K562 (cell line): ENCODE data around the gene ANKS1A. TPM values are rescaled to one million over a fixed set of nuclear protein-coding genes. Genes with fewer than 3 reads are reported as not detected.

Experiments used
- ATAC-seq: fragments of 200-7000 bp; cut with Tn5 transposase; 3 replicates; pipeline ENCODE4 v1.9.1; 2020; ENCODE audit warnings: moderate library complexity
- BruUV-seq: library from RNA; stranded (reverse); fragments of 400-500 nt; replicated peaks from 2 replicates; lab custom pipeline; 2021; lab: Mats Ljungman, UMichigan
- CTCF ChIA-PET: fragments of 300-600 bp; formaldehyde crosslinking; extraction: SDS; loops from one replicate; lab custom pipeline; 2021; ENCODE audit warnings: low intra/inter-chr PET ratio; lab: Yijun Ruan, JAX
- POLR2A ChIA-PET: fragments of 300-600, 350-650 bp; sonication (Branson Sonifier 250); formaldehyde crosslinking; extraction: SDS; loops from one replicate; lab custom pipeline; 2021; ENCODE audit warnings: antibody characterized with exemption, inconsistent platforms; lab: Yijun Ruan, JAX
- DNase-seq, 4 experiments: peaks; one replicate each; pipeline versions ENCODE4 v3.0.0 to v3.0.0-alpha.2; 2011 to 2018; ENCODE audit warnings: low spot score in 3 of 4, mixed read lengths in 3 of 4; ENCODE audit errors: extremely low read depth in 1 of 4
- FAIRE-seq: peaks from 2 replicates; lab custom pipeline; 2011; peaks lifted over from hg19 to GRCh38; lab: Jason Lieb, UNC
- H2AFZ ChIP-seq: 2 replicates; pipeline ENCODE4 v1.6.0; 2011; ENCODE audit warnings: low read depth, low read length, control low read depth, inconsistent platforms
- H3K27ac ChIP-seq: fragments of 200-600 bp; 3 replicates; pipeline ENCODE4 v1.8.0; 2011; ENCODE audit warnings: low read depth, mild to moderate bottlenecking, control low read depth, inconsistent platforms, low read length, moderate library complexity, mixed read lengths; ENCODE audit errors: extremely low read depth
- H3K27me3 ChIP-seq, 2 experiments: fragments of 300-600 bp in 1 of 2; 2 replicates in 1 of 2; 3 replicates in 1 of 2; pipeline versions ENCODE4 v1.6.0 to v1.8.0; 2011; ENCODE audit warnings: inconsistent platforms in 2 of 2, low read length in 2 of 2, mild to moderate bottlenecking in 1 of 2, mixed read lengths in 1 of 2, moderate library complexity in 1 of 2; ENCODE audit not compliant: control insufficient read depth in 2 of 2, insufficient read depth in 2 of 2
- H3K36me3 ChIP-seq: fragments of 300-600 bp; 3 replicates; pipeline ENCODE4 v1.8.0; 2011; ENCODE audit warnings: mild to moderate bottlenecking, low read length, inconsistent platforms; ENCODE audit not compliant: control insufficient read depth, insufficient read depth
- H3K4me1 ChIP-seq, 2 experiments: fragments of 200-600 bp in 1 of 2; replicated peaks in 1 of 2; 2 replicates in 1 of 2; 3 replicates in 1 of 2; pipeline versions ENCODE4 v1.5.1 to v1.8.0; 2011; ENCODE audit warnings: inconsistent platforms in 2 of 2, low read length in 2 of 2, mild to moderate bottlenecking in 1 of 2, mixed read lengths in 1 of 2, moderate library complexity in 1 of 2; ENCODE audit not compliant: control insufficient read depth in 2 of 2, insufficient read depth in 2 of 2
- H3K4me2 ChIP-seq: 2 replicates; pipeline ENCODE4 v1.6.1; 2011; ENCODE audit warnings: low read length, control low read depth, inconsistent platforms, mixed read lengths; ENCODE audit not compliant: insufficient read depth
- H3K4me3 ChIP-seq: fragments of 200-600 bp; sonication (generic), shearing (Covaris generic); 2 replicates; pipeline ENCODE4 v1.5.1; 2016; ENCODE audit warnings: control low read depth, inconsistent platforms
- H3K79me2 ChIP-seq: fragments of 200-600 bp; 3 replicates; pipeline ENCODE4 v1.8.0; 2011; ENCODE audit warnings: low read length, inconsistent platforms; ENCODE audit not compliant: control insufficient read depth, insufficient read depth
- H3K9ac ChIP-seq, 2 experiments: 2 replicates each; pipeline versions ENCODE4 v1.6.0 to v1.6.1; 2011; ENCODE audit warnings: low read depth in 2 of 2, low read length in 2 of 2, control low read depth in 1 of 2, inconsistent platforms in 1 of 2, mild to moderate bottlenecking in 1 of 2, mixed read lengths in 1 of 2; ENCODE audit not compliant: insufficient read depth in 1 of 2
- H3K9me1 ChIP-seq: one replicate; pipeline ENCODE4 v1.6.0; 2011; ENCODE audit warnings: inconsistent platforms, mild to moderate bottlenecking, low read length, moderate library complexity; ENCODE audit not compliant: control insufficient read depth, insufficient read depth
- H3K9me3 ChIP-seq: replicated peaks from 2 replicates; pipeline ENCODE4 v1.5.1; 2011; ENCODE audit warnings: low read depth, low read length, inconsistent platforms; ENCODE audit not compliant: control insufficient read depth, insufficient read depth
- H4K20me1 ChIP-seq: replicated peaks from 2 replicates; pipeline ENCODE4 v1.6.1; 2011; ENCODE audit warnings: low read length, inconsistent platforms, mixed read lengths; ENCODE audit not compliant: control insufficient read depth, insufficient read depth
- LEF1 ChIP-seq: fragments of 450-650 bp; IDR thresholded peaks from 2 replicates; pipeline ENCODE4 v1.6.1; 2016; ENCODE audit warnings: mild to moderate bottlenecking
- WGBS: fragments of 100-300 bp; shearing (Covaris generic); methylation state at CpG from one replicate; pipeline ENCODE4 v1.1.6; 2016; ENCODE audit warnings: low coverage, mixed read lengths; ENCODE audit not compliant: insufficient coverage; ENCODE audit errors: missing lambda C conversion rate; 5-methylcytosine and 5-hydroxymethylcytosine counted together
- in situ Hi-C: fragments of 300-500 bp; cut with MboI; formaldehyde crosslinking; loops from 4 replicates; pipeline ENCODE4 v1.15.0; 2018; ENCODE audit warnings: inconsistent platforms, mixed read lengths
- intact Hi-C: fragments of 100-400 bp; cut with micrococcal nuclease; formaldehyde crosslinking; loops from 2 replicates; pipeline ENCODE4 v1.14.2; 2022
- polyA plus RNA-seq, 8 experiments: library from polyadenylated mRNA; depleted of rRNA in 4 of 8; stranded (reverse) in 5 of 8; unstranded in 3 of 8; fragments of >200 nt; fragmentation: Nextera tagmentation in 2 of 8; fragmentation: Illumina TruSeq in 1 of 8; extraction: Ambion mirVana in 2 of 8; extraction: Trizol in 1 of 8; gene quantifications; 2 replicates each; pipeline versions ENCODE4 v1.2.1 to v1.2.3, GENCODE V29; 2011 to 2014; ENCODE audit warnings: inconsistent platforms in 1 of 8, missing spikeins in 1 of 8
- total RNA-seq, 7 experiments: library from RNA; depleted of rRNA in 6 of 7; stranded (reverse); fragments of >200 nt in 6 of 7; fragmentation: Illumina TruSeq in 2 of 7; extraction: Trizol in 2 of 7; gene quantifications; 2 replicates each; pipeline versions ENCODE4 v1.2.1 to v1.2.3, GENCODE V29; 2011 to 2021; ENCODE audit warnings: low replicate concordance in 1 of 7
- TF ChIP-seq, protein P1 (sequence below): fragments of 200-600 bp; sonication (generic); IDR thresholded peaks from one replicate; pipeline ENCODE4 v1.6.1; 2012; ENCODE audit warnings: mild to moderate bottlenecking, low read depth, low read length, inconsistent platforms

Gene ANKS1A
- total and polyA plus RNA-seq, 9 of the 15 experiments (the other 6 are each of a cell fraction or from before 2014, with no cell fraction given) = 1.1 to 13.8 (median 5.3) TPM

GRCh38 chr6:34964564-34964963 is 75.5 kb downstream of the ANKS1A start:
- CTCF ChIA-PET = no interaction called here
- WGBS = 69% methylated on average over 3 of the region's 3 CpGs
- no peak overlapping the region for H3K4me2 ChIP-seq
- no peak overlapping the region for H3K4me3 ChIP-seq
- no peaks in the 10 kb centered on the region for H3K27me3 ChIP-seq
- no peak overlapping the region for H2AFZ ChIP-seq
- H3K9me3 ChIP-seq = no peaks in the 10 kb centered on the region
- H3K9me1 ChIP-seq = no peaks in the 10 kb centered on the region
- H3K4me1 ChIP-seq = peaks cover 4% of the 10 kb centered on the region in 2 experiments; a peak in 4 of 5 replicates
- DNase-seq (no peak), FAIRE-seq (no peak), ATAC-seq (no peak)
- no peaks in the 10 kb centered on the region for H3K79me2 ChIP-seq
- POLR2A ChIA-PET = no interaction called here
- intact Hi-C loops = loop anchor here (10.0 kb wide), 1 partner anchor 170 kb away; the partner anchor contains the start of gene BLTP3A
- H3K9ac ChIP-seq = no peak overlapping the region
- no peak overlapping the region for H3K27ac ChIP-seq
- 0 out of 2 replicates have a peak, but pooled peaks cover 5% of the 10 kb centered on the region for H4K20me1 ChIP-seq
- in situ Hi-C loops = no loop called here
- TF ChIP-seq, protein P1, sequence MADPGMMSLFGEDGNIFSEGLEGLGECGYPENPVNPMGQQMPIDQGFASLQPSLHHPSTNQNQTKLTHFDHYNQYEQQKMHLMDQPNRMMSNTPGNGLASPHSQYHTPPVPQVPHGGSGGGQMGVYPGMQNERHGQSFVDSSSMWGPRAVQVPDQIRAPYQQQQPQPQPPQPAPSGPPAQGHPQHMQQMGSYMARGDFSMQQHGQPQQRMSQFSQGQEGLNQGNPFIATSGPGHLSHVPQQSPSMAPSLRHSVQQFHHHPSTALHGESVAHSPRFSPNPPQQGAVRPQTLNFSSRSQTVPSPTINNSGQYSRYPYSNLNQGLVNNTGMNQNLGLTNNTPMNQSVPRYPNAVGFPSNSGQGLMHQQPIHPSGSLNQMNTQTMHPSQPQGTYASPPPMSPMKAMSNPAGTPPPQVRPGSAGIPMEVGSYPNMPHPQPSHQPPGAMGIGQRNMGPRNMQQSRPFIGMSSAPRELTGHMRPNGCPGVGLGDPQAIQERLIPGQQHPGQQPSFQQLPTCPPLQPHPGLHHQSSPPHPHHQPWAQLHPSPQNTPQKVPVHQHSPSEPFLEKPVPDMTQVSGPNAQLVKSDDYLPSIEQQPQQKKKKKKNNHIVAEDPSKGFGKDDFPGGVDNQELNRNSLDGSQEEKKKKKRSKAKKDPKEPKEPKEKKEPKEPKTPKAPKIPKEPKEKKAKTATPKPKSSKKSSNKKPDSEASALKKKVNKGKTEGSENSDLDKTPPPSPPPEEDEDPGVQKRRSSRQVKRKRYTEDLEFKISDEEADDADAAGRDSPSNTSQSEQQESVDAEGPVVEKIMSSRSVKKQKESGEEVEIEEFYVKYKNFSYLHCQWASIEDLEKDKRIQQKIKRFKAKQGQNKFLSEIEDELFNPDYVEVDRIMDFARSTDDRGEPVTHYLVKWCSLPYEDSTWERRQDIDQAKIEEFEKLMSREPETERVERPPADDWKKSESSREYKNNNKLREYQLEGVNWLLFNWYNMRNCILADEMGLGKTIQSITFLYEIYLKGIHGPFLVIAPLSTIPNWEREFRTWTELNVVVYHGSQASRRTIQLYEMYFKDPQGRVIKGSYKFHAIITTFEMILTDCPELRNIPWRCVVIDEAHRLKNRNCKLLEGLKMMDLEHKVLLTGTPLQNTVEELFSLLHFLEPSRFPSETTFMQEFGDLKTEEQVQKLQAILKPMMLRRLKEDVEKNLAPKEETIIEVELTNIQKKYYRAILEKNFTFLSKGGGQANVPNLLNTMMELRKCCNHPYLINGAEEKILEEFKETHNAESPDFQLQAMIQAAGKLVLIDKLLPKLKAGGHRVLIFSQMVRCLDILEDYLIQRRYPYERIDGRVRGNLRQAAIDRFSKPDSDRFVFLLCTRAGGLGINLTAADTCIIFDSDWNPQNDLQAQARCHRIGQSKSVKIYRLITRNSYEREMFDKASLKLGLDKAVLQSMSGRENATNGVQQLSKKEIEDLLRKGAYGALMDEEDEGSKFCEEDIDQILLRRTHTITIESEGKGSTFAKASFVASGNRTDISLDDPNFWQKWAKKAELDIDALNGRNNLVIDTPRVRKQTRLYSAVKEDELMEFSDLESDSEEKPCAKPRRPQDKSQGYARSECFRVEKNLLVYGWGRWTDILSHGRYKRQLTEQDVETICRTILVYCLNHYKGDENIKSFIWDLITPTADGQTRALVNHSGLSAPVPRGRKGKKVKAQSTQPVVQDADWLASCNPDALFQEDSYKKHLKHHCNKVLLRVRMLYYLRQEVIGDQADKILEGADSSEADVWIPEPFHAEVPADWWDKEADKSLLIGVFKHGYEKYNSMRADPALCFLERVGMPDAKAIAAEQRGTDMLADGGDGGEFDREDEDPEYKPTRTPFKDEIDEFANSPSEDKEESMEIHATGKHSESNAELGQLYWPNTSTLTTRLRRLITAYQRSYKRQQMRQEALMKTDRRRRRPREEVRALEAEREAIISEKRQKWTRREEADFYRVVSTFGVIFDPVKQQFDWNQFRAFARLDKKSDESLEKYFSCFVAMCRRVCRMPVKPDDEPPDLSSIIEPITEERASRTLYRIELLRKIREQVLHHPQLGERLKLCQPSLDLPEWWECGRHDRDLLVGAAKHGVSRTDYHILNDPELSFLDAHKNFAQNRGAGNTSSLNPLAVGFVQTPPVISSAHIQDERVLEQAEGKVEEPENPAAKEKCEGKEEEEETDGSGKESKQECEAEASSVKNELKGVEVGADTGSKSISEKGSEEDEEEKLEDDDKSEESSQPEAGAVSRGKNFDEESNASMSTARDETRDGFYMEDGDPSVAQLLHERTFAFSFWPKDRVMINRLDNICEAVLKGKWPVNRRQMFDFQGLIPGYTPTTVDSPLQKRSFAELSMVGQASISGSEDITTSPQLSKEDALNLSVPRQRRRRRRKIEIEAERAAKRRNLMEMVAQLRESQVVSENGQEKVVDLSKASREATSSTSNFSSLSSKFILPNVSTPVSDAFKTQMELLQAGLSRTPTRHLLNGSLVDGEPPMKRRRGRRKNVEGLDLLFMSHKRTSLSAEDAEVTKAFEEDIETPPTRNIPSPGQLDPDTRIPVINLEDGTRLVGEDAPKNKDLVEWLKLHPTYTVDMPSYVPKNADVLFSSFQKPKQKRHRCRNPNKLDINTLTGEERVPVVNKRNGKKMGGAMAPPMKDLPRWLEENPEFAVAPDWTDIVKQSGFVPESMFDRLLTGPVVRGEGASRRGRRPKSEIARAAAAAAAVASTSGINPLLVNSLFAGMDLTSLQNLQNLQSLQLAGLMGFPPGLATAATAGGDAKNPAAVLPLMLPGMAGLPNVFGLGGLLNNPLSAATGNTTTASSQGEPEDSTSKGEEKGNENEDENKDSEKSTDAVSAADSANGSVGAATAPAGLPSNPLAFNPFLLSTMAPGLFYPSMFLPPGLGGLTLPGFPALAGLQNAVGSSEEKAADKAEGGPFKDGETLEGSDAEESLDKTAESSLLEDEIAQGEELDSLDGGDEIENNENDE = no peak
- TF ChIP-seq LEF1 = no peak
- BruUV-seq = no TSS peak
- no peaks in the 10 kb centered on the region for H3K36me3 ChIP-seq
